ENCODE results near the gene IMMT.

The IMMT gene

GRCh38 chr2:86226070-86226469 lies 30.8 kb upstream of the IMMT start:
- no peak overlapping the region for H3K4me3 ChIP-seq (ENCODE audit: low read length)
- no peak for DNase-seq (ENCODE audit: low read depth)
- no peak for TF ChIP-seq CTCF (IDR thresholded peaks at IDR 0.05; ENCODE audit: insufficient read depth, low read depth, low read length, missing control alignments)

DNA sequence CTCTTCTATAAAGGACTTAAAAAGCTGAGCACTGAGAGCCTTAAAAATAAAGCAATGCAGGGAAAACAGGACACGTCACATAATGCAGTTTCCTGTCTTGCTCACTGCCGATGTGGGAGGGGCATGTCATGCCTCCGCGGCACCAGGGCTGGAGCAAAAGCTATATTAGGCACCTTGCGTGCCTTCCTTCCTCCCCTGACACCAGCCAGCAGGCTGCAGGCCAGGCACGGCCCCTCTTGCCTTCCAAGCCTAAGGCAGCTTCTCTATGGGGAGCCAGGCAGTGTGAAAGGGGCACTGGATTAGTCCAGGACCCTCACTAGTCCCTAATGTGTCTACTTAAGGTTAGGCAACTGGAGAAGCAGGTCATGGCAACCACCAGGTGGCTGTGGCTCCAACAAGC lies 30.3 kb upstream of the IMMT start:
- no peak overlapping the region for H3K4me3 ChIP-seq (ENCODE audit: low read length)
- no peak for TF ChIP-seq CTCF (IDR thresholded peaks at IDR 0.05; ENCODE audit: insufficient read depth, low read depth, low read length, missing control alignments)
- no peak for DNase-seq (ENCODE audit: low read depth)

GRCh38 chr2:86224645-86225355 lies 29.5 kb upstream of the IMMT start:
- no peak for TF ChIP-seq CTCF (IDR thresholded peaks at IDR 0.05; ENCODE audit: insufficient read depth, low read depth, low read length, missing control alignments)
- no peak overlapping the region for H3K4me3 ChIP-seq (ENCODE audit: low read length)
- no peak for DNase-seq (ENCODE audit: low read depth)

- TF ChIP-seq CTCF (IDR thresholded peaks at IDR 0.05; ENCODE audit: insufficient read depth, low read depth, low read length, missing control alignments) = no peak
- no peak overlapping the region for H3K4me3 ChIP-seq (ENCODE audit: low read length)
- no peak for DNase-seq (ENCODE audit: low read depth)
These were observed 28.8 kb upstream of the IMMT start for GRCh38 chr2:86223927-86224560.

GRCh38 chr2:86223140-86223926 lies 28.1 kb upstream of the IMMT start:
- TF ChIP-seq CTCF (IDR thresholded peaks at IDR 0.05; ENCODE audit: insufficient read depth, low read depth, low read length, missing control alignments) = no peak
- no peak overlapping the region for H3K4me3 ChIP-seq (ENCODE audit: low read length)
- peak; percentile 35 for DNase-seq (ENCODE audit: low read depth)

- TF ChIP-seq CTCF (IDR thresholded peaks at IDR 0.05; ENCODE audit: insufficient read depth, low read depth, low read length, missing control alignments) = peak; percentile 97
- no peak overlapping the region for H3K4me3 ChIP-seq (ENCODE audit: low read length)
- peak; percentile 66 for DNase-seq (ENCODE audit: low read depth)
These were observed 25.9 kb upstream of the IMMT start for GRCh38 chr2:86221066-86221684.

Measured in epithelial cell of esophagus (primary cell).